DOHH2 (cell line): ENCODE measurements around the gene CDHR3.
A peak's percentile ranks its signal among the peaks of the same experiment; 100 is the strongest.

Experiments
- EZH2phosphoT487 ChIP-seq: fragments of 200-600 bp; sonication (generic); IDR thresholded peaks from 2 replicates; pipeline ENCODE4 v1.6.1; 2017; ENCODE audit warnings: borderline replicate concordance, mild to moderate bottlenecking, antibody characterized with exemption, low read length, moderate library complexity, mixed read lengths
- TF ChIP-seq, protein P1 (sequence below): fragments of 200-600 bp; sonication (generic); IDR thresholded peaks from one replicate; pipeline ENCODE4 v1.5.1; 2014; ENCODE audit warnings: antibody characterized with exemption, mild to moderate bottlenecking, low read depth, low read length; ENCODE audit not compliant: poor library complexity, severe bottlenecking

DNA sequence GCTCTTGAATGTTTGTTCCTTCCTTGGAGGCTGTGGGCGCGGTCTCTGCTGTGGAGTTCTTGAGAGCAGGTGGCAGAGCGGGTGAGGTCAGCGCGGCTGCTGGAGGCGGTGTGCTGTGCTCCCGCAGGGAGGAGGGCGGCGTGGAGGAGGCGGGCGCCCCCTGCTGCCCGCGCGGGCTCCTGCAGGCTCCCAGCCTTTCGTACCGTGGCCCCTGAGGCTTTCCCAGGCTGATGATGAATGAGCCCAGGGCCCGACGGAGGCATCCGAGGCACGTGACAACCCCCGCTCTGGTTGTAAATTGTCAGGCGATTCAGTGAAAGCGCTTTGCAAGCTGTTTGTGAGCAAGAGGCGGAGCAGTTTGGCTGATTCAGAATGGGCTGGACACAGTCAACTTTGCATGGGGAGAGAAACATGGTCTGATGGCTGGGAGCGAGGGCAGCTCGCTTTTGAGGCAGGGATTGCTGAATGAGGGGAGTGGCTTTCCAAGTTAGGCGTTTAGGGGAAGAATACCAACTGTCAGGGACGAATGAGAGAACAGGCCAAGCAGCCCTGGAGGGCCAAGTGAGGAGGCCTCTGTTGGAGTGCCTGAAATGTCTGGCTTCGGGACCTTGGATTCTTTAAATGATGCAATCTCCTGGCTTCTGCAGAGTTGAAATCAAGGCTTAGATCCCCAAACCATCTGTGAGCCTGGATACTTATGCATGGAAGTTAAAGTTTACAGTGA lies 46.6 kb downstream of the CDHR3 start:
- TF ChIP-seq, protein P1, sequence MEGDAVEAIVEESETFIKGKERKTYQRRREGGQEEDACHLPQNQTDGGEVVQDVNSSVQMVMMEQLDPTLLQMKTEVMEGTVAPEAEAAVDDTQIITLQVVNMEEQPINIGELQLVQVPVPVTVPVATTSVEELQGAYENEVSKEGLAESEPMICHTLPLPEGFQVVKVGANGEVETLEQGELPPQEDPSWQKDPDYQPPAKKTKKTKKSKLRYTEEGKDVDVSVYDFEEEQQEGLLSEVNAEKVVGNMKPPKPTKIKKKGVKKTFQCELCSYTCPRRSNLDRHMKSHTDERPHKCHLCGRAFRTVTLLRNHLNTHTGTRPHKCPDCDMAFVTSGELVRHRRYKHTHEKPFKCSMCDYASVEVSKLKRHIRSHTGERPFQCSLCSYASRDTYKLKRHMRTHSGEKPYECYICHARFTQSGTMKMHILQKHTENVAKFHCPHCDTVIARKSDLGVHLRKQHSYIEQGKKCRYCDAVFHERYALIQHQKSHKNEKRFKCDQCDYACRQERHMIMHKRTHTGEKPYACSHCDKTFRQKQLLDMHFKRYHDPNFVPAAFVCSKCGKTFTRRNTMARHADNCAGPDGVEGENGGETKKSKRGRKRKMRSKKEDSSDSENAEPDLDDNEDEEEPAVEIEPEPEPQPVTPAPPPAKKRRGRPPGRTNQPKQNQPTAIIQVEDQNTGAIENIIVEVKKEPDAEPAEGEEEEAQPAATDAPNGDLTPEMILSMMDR, result peak; percentile 100
- no peak for TF ChIP-seq EZH2phosphoT487
